K562 (cell line): ENCODE data around the gene YJU2. TPM values are rescaled to one million over a fixed set of nuclear protein-coding genes. Genes with fewer than 3 reads are reported as not detected.

ENCODE experiments used
- AFF1 ChIP-seq, 2 experiments: fragments of 450-650 bp; IDR thresholded peaks; 2 replicates each; pipeline ENCODE4 v1.6.1; 2018; ENCODE audit warnings: mild to moderate bottlenecking in 2 of 2, low read depth in 1 of 2; ENCODE audit not compliant: partially characterized antibody in 2 of 2
- BRF2 ChIP-seq: IDR thresholded peaks from 3 replicates; pipeline ENCODE4 v1.6.1; 2011; ENCODE audit warnings: borderline replicate concordance, mild to moderate bottlenecking; ENCODE audit not compliant: insufficient read length, insufficient read depth
- DMBX1 ChIP-seq: fragments of 250-450 bp; sonication (Bioruptor Pico); IDR thresholded peaks from 2 replicates; pipeline ENCODE4 v1.8.0; 2022; ENCODE audit warnings: inconsistent platforms, mild to moderate bottlenecking, moderate library complexity, borderline replicate concordance
- E2F6 ChIP-seq, 2 experiments: IDR thresholded peaks; 2 replicates each; pipeline ENCODE4 v1.6.1; 2011; ENCODE audit warnings: borderline replicate concordance in 1 of 2, control low read depth in 1 of 2, low read depth in 1 of 2, low read length in 1 of 2, mild to moderate bottlenecking in 1 of 2, mixed read lengths in 1 of 2, moderate library complexity in 1 of 2; ENCODE audit not compliant: insufficient read depth in 1 of 2, insufficient read length in 1 of 2, poor library complexity in 1 of 2, severe bottlenecking in 1 of 2; ENCODE audit errors: extremely low read depth in 1 of 2
- HMG20A ChIP-seq: fragments of 450-650 bp; formaldehyde crosslinking; conservative IDR thresholded peaks from 2 replicates; pipeline ENCODE4 v1.4.0; 2020; ENCODE audit warnings: mild to moderate bottlenecking, mixed read lengths
- MLX ChIP-seq, 2 experiments: fragments of 450-650 bp in 1 of 2; sonication (generic) in 1 of 2; formaldehyde crosslinking; conservative IDR thresholded peaks; 2 replicates each; pipeline versions ENCODE4 v1.4.0 to v1.8.1; 2020 to 2022; ENCODE audit warnings: mild to moderate bottlenecking in 1 of 2, missing genetic modification reagents in 1 of 2
- NR2F6 ChIP-seq: fragments of 450-650 bp; formaldehyde crosslinking; IDR thresholded peaks from 2 replicates; pipeline ENCODE4 v1.4.0; 2020; ENCODE audit warnings: mild to moderate bottlenecking
- PHB ChIP-seq: fragments of 250-450 bp; sonication (Bioruptor Pico); IDR thresholded peaks from 2 replicates; pipeline ENCODE4 v1.5.0; 2021
- PRMT5 ChIP-seq: sonication (generic); formaldehyde crosslinking; IDR thresholded peaks from 2 replicates; pipeline ENCODE4 v1.5.0; 2020; ENCODE audit warnings: missing genetic modification reagents
- UBTF ChIP-seq, 2 experiments: IDR thresholded peaks; 2 replicates each; pipeline ENCODE4 v1.6.1; 2012; ENCODE audit warnings: improper control_type of control experiment in 2 of 2, low read depth in 2 of 2, low read length in 2 of 2, borderline replicate concordance in 1 of 2
- USF2 ChIP-seq: sonication (generic); formaldehyde crosslinking; IDR thresholded peaks from 2 replicates; pipeline ENCODE4 v1.5.0; 2020; ENCODE audit warnings: missing genetic modification reagents
- ZBTB1 ChIP-seq: sonication (generic); formaldehyde crosslinking; IDR thresholded peaks from 2 replicates; pipeline ENCODE4 v1.8.1; 2023; ENCODE audit warnings: missing genetic modification reagents, low read depth, mild to moderate bottlenecking, borderline replicate concordance
- ZKSCAN1 ChIP-seq: fragments of 150-350 bp; IDR thresholded peaks from 2 replicates; pipeline ENCODE4 v1.6.1; 2016; ENCODE audit warnings: low read depth, low read length
- ZNF282 ChIP-seq: sonication (generic); formaldehyde crosslinking; IDR thresholded peaks from 2 replicates; pipeline ENCODE4 v1.8.1; 2023; ENCODE audit warnings: missing genetic modification reagents
- ZNF347 ChIP-seq: fragments of 450-650 bp; formaldehyde crosslinking; IDR thresholded peaks from 2 replicates; pipeline ENCODE4 v1.4.0; 2020; ENCODE audit warnings: low read depth, mild to moderate bottlenecking, moderate library complexity
- polyA plus RNA-seq, 8 experiments: library from polyadenylated mRNA; depleted of rRNA in 4 of 8; stranded (reverse) in 5 of 8; unstranded in 3 of 8; fragments of >200 nt; fragmentation: Nextera tagmentation in 2 of 8; fragmentation: Illumina TruSeq in 1 of 8; extraction: Ambion mirVana in 2 of 8; extraction: Trizol in 1 of 8; gene quantifications; 2 replicates each; pipeline versions ENCODE4 v1.2.1 to v1.2.3, GENCODE V29; 2011 to 2014; ENCODE audit warnings: inconsistent platforms in 1 of 8, missing spikeins in 1 of 8
- total RNA-seq, 7 experiments: library from RNA; depleted of rRNA in 6 of 7; stranded (reverse); fragments of >200 nt in 6 of 7; fragmentation: Illumina TruSeq in 2 of 7; extraction: Trizol in 2 of 7; gene quantifications; 2 replicates each; pipeline versions ENCODE4 v1.2.1 to v1.2.3, GENCODE V29; 2011 to 2021; ENCODE audit warnings: low replicate concordance in 1 of 7

Gene YJU2
- total and polyA plus RNA-seq, 9 of the 15 experiments (the other 6 are each of a cell fraction or from before 2014, with no cell fraction given): 0.41 to 34.9 (median 19.3) TPM

- no peak for TF ChIP-seq BRF2
- no peak for TF ChIP-seq ZBTB1 (CRISPR knock-in tag)
- TF ChIP-seq UBTF (IDR thresholded peaks at IDR 0.05; ENCODE audit: borderline replicate concordance in 1 of 2, low read depth in 2 of 2, low read length in 2 of 2): peak in 1 of 2 experiments; percentile 20; a peak in 1 of 4 replicates
- no peak for TF ChIP-seq NR2F6
- TF ChIP-seq MLX (CRISPR knock-in tag; conservative IDR thresholded peaks at IDR 0.05): no peak
- no peak for TF ChIP-seq PRMT5
- TF ChIP-seq E2F6 (IDR thresholded peaks at IDR 0.05; ENCODE audit: borderline replicate concordance in 1 of 2, extremely low read depth in 1 of 2, insufficient read depth in 1 of 2, insufficient read length in 1 of 2, low read depth in 1 of 2, low read length in 1 of 2, poor library complexity in 1 of 2, severe bottlenecking in 1 of 2): peak; percentile 75 to 95
- TF ChIP-seq AFF1 (IDR thresholded peaks at IDR 0.05; ENCODE audit: low read depth in 1 of 2, partially characterized antibody in 2 of 2): no peak
- no peak for TF ChIP-seq USF2 (CRISPR knock-in tag)
- no peak for TF ChIP-seq ZNF347 (CRISPR knock-in tag)
- TF ChIP-seq DMBX1: no peak
- TF ChIP-seq PHB (CRISPR knock-in tag): no peak
- no peak for TF ChIP-seq ZNF282 (CRISPR knock-in tag)
- TF ChIP-seq HMG20A: no peak
- no peak for TF ChIP-seq ZKSCAN1
Measured at GRCh38 chr19:4197625-4198466, 49.0 kb upstream of the YJU2 start (continued).
